Esophagus squamous epithelium (tissue), 4 donors: Measurements from ENCODE around the gene WDR19.

ENCODE experiments used
- CTCF ChIP-seq, 6 experiments: fragments of 450-650 bp in 4 of 6; fragments of 200-600 bp in 2 of 6; sonication (generic) in 2 of 6; IDR thresholded peaks; one replicate each; pipeline ENCODE4 v1.5.1; 2016 to 2019; ENCODE audit warnings: antibody characterized with exemption in 6 of 6, mild to moderate bottlenecking in 4 of 6, moderate library complexity in 4 of 6
- POLR2A ChIP-seq, 4 donors: fragments of 450-650 bp; IDR thresholded peaks; one replicate each; pipeline ENCODE4 v1.6.1; 2017; ENCODE audit warnings: antibody characterized with exemption in 4 of 4, mild to moderate bottlenecking in 4 of 4, moderate library complexity in 3 of 4

GRCh38 chr4:39255871-39256270, 73.5 kb downstream of the WDR19 start:
- no peak for TF ChIP-seq CTCF (IDR thresholded peaks at IDR 0.05)
- TF ChIP-seq POLR2A (IDR thresholded peaks at IDR 0.05) = no peak
